Right lung (tissue), 5 donors: ENCODE data around the gene PNCK. TPM values are rescaled to one million over a fixed set of nuclear protein-coding genes. Genes with fewer than 3 reads are reported as not detected.
A peak's percentile ranks its signal among the peaks of the same experiment; 100 is the strongest.
"Not testable (repeated sequence)": the region's sequence is repeated elsewhere in the genome, so short reads cannot be mapped to it uniquely, and the experiment has no call there.

ENCODE experiments used
- DNase-seq, 2 donors: peaks; one replicate each; pipeline ENCODE4 v3.0.0-alpha.2; 2013
- polyA plus RNA-seq, 5 donors: library from polyadenylated mRNA; unstranded; fragments of 120-200 nt; gene quantifications; one replicate each; pipeline versions ENCODE4 v1.2.1 to v1.2.3, GENCODE V29; 2013; ENCODE audit warnings: inconsistent platforms in 1 of 5, low replicate concordance in 1 of 5; ENCODE audit not compliant: insufficient read length in 5 of 5, insufficient read depth in 1 of 5

Gene PNCK
- polyA plus RNA-seq, 5 donors: 0.54 to 1.1 (median 0.64) TPM

DNA sequence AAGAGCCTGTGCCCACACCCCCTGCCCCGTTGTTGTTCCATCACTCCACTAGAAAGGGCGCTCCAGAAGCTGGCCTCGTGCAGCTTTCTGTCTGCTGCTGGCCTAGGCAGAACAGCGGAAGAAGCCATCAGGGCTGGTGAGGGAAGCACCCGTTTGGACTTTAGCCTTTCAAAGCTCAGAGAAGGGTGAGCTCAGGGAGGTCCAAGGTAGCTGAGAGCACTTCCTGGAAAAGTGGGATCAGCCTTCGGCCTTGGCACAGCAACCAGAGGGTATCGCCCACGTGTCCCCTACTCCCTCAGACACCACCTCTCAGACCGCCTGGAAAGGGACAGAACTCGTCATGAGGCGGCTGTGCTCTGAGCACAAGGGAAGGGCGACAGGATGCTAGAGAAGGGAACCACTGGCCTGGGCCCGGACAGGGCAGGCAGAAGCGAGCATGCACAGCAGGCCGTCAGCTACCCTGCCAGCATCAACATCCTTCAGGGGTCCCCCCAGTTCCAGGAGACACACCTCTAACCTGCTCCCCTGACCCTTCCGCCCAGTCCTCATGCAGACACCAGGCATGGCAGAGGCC lies 25.7 kb upstream of the PNCK start:
- DNase-seq: not testable (repeated sequence)

DNA sequence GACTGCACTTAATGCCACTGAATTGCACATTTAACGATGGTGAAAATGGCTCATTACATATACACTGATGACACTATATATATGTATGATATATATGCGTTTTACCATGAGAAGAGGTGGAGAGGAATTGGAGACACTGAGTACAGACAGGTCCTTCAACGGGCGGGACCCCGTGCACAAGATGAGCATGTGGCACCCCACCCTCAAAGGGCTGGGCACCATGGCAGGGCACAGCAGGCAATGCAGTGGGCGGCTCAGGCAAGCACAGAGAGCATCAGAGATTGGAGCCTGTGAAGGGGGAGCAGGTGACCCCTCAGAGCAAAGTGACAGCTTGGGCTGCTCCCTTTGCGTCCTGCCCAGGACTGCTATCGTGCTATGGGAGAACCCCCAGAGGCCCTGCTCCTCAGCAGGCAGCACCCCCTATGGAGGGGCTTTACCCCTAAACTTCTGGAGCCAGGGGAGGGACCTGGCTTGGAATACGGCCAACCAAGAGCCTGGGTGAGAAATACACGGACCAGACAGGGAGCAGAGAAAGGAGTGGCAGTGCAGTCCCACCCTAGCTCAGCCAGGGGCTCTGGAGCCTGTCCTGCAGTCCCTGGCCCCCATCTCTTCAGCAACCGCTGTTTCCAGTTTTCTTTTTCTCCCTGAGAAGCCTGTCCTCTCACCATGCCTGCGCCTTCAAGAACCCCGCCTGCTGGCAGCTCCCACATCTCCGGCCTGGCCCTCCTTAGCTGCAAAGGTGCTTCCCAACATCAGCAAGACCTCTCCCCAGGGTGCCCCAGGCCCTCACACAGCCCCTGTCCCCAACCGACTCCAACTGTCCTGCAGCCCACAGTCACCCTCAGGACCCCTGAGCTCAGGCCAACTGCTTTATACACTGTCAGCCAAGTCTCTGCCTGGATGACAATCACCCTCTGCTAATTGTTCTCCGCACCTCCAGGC lies 24.6 kb upstream of the PNCK start:
- no peak for DNase-seq

- DNase-seq: not testable (repeated sequence)
These were observed 23.5 kb upstream of the PNCK start for GRCh38 chrX:153696986-153697722.

GRCh38 chrX:153696538-153696937 lies 22.9 kb upstream of the PNCK start:
- DNase-seq: not testable (repeated sequence)

- no peak for DNase-seq
These were observed 22.5 kb upstream of the PNCK start for GRCh38 chrX:153696100-153696499.

DNA sequence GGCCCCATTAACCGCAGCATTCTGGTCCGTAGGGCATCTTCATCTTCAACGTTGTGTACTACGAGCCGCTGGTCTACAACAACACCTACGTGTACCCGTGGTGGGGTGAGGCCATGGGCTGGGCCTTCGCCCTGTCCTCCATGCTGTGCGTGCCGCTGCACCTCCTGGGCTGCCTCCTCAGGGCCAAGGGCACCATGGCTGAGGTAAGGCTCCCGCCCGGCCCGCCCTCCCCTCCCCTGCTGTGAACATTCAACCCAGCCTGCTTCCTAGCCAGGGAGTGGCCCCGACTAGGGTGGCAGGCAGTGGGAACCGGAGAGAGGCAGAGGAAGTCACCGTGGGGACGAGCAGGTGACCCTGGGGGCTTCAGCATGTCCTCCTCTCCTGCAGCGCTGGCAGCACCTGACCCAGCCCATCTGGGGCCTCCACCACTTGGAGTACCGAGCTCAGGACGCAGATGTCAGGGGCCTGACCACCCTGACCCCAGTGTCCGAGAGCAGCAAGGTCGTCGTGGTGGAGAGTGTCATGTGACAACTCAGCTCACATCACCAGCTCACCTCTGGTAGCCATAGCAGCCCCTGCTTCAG lies 21.2 kb upstream of the PNCK start:
- no peak for DNase-seq

- not testable (repeated sequence) for DNase-seq
These were observed 20.6 kb upstream of the PNCK start for GRCh38 chrX:153694256-153694655.

- DNase-seq: no peak
These were observed 19.8 kb upstream of the PNCK start for GRCh38 chrX:153693216-153694086.

DNA sequence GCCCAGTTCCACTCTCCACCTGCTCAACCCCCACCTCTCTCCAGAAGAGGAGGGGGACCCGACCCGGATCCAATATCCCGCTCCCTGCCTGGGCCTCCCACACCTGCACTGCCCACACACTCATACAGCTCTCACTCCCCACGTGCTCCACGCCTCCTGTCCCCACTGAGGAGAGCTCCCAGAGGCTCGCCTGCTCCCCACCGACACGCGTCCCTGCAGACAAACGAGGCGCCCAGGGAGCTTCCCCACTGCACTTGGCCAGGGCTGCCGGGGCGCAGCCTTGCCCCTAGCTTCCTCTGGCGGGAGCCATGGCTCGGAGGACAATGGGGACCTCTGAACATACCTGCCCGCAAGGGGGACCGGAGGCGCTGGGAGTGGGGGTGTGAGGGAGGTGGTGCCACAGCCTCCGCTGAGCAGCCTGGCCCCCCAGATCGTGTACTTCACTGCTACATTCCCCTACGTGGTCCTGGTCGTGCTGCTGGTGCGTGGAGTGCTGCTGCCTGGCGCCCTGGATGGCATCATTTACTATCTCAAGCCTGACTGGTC lies 19.1 kb upstream of the PNCK start:
- no peak for DNase-seq

DNA sequence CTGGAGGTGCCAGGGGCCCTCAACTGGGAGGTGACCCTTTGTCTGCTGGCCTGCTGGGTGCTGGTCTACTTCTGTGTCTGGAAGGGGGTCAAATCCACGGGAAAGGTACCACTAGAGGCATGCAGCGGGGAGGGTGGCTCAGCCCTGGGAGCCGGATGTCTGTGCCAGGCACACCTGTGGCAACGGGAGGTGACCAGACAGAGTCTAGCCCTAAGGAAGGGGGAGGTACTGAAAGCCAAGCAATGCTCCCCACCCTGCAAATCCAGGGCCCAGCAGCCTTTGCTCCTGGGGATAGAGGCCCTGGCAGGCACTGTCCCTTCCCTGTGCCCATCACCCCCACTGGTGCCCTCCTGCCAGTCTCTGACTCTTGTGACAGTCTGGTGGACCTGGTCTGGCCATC lies 18.4 kb upstream of the PNCK start:
- DNase-seq: no peak

DNA sequence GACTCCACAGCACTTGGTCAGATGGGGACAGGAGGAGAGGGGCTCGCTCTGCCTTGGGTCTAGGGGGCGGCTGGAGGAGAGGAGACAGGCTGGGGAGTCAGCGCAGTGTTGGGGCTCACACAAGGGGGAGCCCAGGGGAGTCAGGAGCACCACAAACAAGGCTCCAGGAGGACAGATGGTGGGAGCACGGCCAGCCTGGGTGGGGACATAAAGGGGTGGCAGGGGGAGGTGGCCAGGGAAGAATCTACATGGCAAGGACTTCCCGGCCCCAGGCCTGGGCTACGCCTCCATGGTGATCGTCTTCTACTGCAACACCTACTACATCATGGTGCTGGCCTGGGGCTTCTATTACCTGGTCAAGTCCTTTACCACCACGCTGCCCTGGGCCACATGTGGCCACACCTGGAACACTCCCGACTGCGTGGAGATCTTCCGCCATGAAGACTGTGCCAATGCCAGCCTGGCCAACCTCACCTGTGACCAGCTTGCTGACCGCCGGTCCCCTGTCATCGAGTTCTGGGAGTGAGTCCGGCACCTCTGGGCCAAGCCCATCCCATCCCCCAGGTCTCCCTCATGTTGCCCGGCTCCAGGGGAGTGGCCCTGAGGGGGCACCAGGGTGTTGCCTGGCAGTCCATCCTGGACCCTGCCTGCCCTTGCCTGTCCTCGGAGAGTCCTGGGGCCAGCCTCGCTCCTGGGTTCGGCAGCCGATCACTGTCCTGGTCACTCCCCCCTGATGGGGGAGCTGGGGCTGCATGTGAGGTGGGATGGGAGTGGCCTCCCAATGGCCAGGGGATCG lies 17.6 kb upstream of the PNCK start:
- DNase-seq: not testable (repeated sequence)

DNA sequence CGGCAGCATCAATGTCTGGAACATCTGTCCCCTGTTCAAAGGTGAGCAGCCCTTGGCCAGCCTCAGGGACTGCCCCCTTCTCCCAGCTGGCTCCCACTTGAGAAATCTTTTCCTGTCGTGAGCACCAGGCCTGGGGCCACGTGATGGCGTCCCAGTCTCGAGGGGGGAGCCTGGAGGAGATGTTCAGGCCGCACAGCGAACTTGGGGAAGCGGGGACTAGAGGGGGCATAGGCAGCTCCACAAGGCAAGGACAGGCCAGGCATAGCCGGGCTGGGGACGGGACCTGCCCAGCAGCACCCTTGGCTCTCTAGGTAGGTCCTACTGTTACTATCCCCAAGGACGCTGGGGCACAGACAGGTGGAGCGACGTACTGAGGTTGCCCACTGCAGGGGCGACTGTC lies 16.9 kb upstream of the PNCK start:
- DNase-seq: no peak

DNA sequence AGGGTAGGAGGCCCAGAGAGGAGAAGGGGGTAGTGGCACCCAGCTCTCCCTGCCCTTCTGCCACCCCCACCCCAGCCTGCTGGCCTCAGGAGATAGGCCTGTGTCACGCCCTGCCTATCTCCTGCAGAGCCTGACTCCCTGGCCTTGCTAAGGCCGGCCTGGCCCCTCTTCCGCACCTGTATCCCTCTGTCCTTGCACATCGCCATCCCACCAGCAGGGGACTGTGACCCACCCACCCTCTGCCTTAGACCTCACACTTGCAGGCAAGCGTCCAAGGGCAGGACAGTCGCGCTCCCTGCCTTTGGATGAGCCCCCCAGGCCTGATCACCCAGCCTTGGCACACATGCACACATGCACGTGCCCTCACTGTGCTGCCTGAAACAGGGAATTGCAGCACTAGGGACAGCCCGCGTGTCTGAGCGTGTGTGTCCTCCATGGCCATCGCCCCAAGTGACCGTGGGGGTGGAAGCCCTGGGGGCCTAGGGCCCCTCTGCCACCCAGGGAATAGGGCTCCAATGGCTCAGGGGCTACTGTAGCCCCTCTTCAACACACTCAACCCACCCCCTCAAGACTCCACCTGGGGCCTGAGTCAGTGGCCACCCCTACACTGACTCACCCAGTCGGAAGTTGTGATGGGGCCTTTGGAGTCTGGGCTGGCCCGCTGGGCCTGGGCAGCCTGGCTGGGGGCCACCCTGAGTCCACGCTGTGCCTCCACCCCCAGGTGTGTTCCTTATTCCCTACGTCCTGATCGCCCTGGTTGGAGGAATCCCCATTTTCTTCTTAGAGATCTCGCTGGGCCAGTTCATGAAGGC lies 16.2 kb upstream of the PNCK start:
- DNase-seq: no peak

- no peak for DNase-seq
These were observed 15.4 kb upstream of the PNCK start for GRCh38 chrX:153688911-153689590.

DNA sequence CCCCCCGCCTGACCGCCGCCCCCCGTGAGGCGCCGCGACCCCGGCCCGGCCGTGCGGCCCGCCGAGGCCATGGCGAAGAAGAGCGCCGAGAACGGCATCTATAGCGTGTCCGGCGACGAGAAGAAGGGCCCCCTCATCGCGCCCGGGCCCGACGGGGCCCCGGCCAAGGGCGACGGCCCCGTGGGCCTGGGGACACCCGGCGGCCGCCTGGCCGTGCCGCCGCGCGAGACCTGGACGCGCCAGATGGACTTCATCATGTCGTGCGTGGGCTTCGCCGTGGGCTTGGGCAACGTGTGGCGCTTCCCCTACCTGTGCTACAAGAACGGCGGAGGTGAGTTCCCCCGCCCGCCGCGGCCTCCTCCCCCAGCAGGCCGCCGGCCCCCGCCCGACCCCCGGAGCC lies 14.9 kb upstream of the PNCK start:
- DNase-seq: no peak

GRCh38 chrX:153688071-153688470 lies 14.5 kb upstream of the PNCK start:
- no peak for DNase-seq

- peak; percentile 43 to 58 for DNase-seq
These were observed 13.8 kb upstream of the PNCK start, which contains the start of gene SLC6A8 for GRCh38 chrX:153687121-153688039. SLC6A8 (plus strand) TSS chrX:153687926; CDS start chrX:153688575, 649 bp downstream.
